Heart left ventricle (tissue), 16 donors: ENCODE data around the gene CMA1. TPM values are rescaled to one million over a fixed set of nuclear protein-coding genes. Genes with fewer than 3 reads are reported as not detected.
"Not testable (repeated sequence)": the region's sequence is repeated elsewhere in the genome, so short reads cannot be mapped to it uniquely, and the experiment has no call there.

Experiments used
- ATAC-seq, 4 donors: fragments of 200-7000 bp; cut with Tn5 transposase; one replicate each; pipeline ENCODE4 v1.9.1; 2020 to 2022; ENCODE audit warnings: moderate library complexity in 4 of 4, mild to moderate bottlenecking in 3 of 4, moderate number of reproducible peaks in 1 of 4
- DNase-seq, 5 donors: peaks; one replicate each; pipeline ENCODE4 v3.0.0-alpha.2; 2020
- H3K27ac ChIP-seq, 12 donors: fragments of 200-600 bp; sonication (generic) in 4 of 12; one replicate each; pipeline versions ENCODE4 v1.5.0 to v1.8.0; 2016 to 2022; ENCODE audit warnings: mild to moderate bottlenecking in 2 of 12
- H3K27me3 ChIP-seq, 9 donors: fragments of 200-600 bp; sonication (generic) in 2 of 9; one replicate each; pipeline versions ENCODE4 v1.5.1 to v1.8.0; 2016 to 2022; ENCODE audit warnings: mild to moderate bottlenecking in 3 of 9
- H3K36me3 ChIP-seq, 9 donors: fragments of 200-600 bp; sonication (generic) in 2 of 9; one replicate each; pipeline versions ENCODE4 v1.5.0 to v1.8.0; 2018 to 2022; ENCODE audit warnings: mild to moderate bottlenecking in 2 of 9
- H3K4me1 ChIP-seq, 12 donors: fragments of 200-600 bp; sonication (generic) in 4 of 12; one replicate each; pipeline versions ENCODE4 v1.5.0 to v1.8.0; 2016 to 2022; ENCODE audit warnings: mild to moderate bottlenecking in 3 of 12
- H3K4me3 ChIP-seq, 12 donors: fragments of 200-600 bp; sonication (generic) in 4 of 12; one replicate each; pipeline versions ENCODE4 v1.5.0 to v1.8.0; 2017 to 2022; ENCODE audit warnings: mild to moderate bottlenecking in 9 of 12, moderate library complexity in 4 of 12
- H3K9me3 ChIP-seq, 12 donors: fragments of 200-600 bp; sonication (generic) in 4 of 12; one replicate each; pipeline versions ENCODE4 v1.5.0 to v1.8.0; 2016 to 2022; ENCODE audit warnings: mild to moderate bottlenecking in 1 of 12
- CTCF ChIP-seq, 12 donors: fragments of 200-600 bp; sonication (generic) in 4 of 12; IDR thresholded peaks; one replicate each; pipeline versions ENCODE4 v1.5.0 to v1.8.0; 2018 to 2022; ENCODE audit warnings: antibody characterized with exemption in 12 of 12, mild to moderate bottlenecking in 5 of 12
- POLR2A ChIP-seq, 2 donors: fragments of 450-650 bp; IDR thresholded peaks; one replicate each; pipeline ENCODE4 v1.6.1; 2017; ENCODE audit warnings: antibody characterized with exemption in 2 of 2, mild to moderate bottlenecking in 2 of 2, moderate library complexity in 2 of 2
- WGBS, 4 donors: extraction: QIAGEN DNeasy Blood & Tissue Kit in 2 of 4; methylation state at CpG; one replicate each; pipeline versions ENCODE4 v1.1.5 to v1.1.7; 2013 to 2018; 5-methylcytosine and 5-hydroxymethylcytosine counted together
- intact Hi-C, 10 donors: fragments of 100-400 bp; cut with DNase I; formaldehyde crosslinking; loops; one replicate each; pipeline versions ENCODE4 v1.11.1 to v1.14.2; 2022
- polyA plus RNA-seq, 2 donors: library from polyadenylated mRNA; stranded (reverse); fragments of 200-250 nt; gene quantifications; one replicate each; pipeline ENCODE4 v1.2.3, GENCODE V29; 2013
- total RNA-seq, 9 donors: library from RNA; depleted of rRNA in 2 of 9; stranded (reverse); fragments of >200 nt in 2 of 9; fragmentation: NEBNext Ultra II Directional in 3 of 9; extraction: Animal tissue kit (Norgen Biotek cat#: 25700) in 3 of 9; gene quantifications; one replicate each; pipeline versions ENCODE4 v1.1.0 to v1.2.4, GENCODE V29; 2016 to 2023
- donor health status: ischemic (EF 13 %, LVEDD 7.1; RV severe dilation, severe dysfunction).
- donor health status: healthy with polysubstance abuse.
- donor health status: DM: no; HTN: yes; CAD: no.
- donor health status: DM: no; HTN: no; CAD: no.
- donor health status: ischemic (EF 25% LVEDD 6.9; RV normal size, moderate dysfunction).
- donor health status: ischemic (EF 25% LVEDD 5.7; RV mildly dilated, moderate dysfunction).
- donor health status: healthy.
- donor health status: DM: yes; HTN: yes; CAD: no.
- donor health status: ischemic (EF 35%, LVEDD 5.7; RV mildly dilated, moderate dysfunction).
- donor health status: nonischemic (EF 11% LVEDD 7.7; RV severe dilation, severe dysfunction).
- donor health status: DM: yes; HTN: yes; CAD: no.
- donor health status: PGD.
- donor health status: ischemic (EF 29% LVEDD 5.4; RV normal size, mild dysfunction).
- donor health status: nonischemic (EF 23%, LVEDD 6.1; RV moderate dilation, normal function).

CMA1 gene
- total and polyA plus RNA-seq, 11 donors, result 0.19 to 2.2 (median 0.52) TPM; not detected in 6

- TF ChIP-seq CTCF (IDR thresholded peaks at IDR 0.05), result no peak
- Histone ChIP-seq H3K4me3 (no peak overlapping the region), H3K36me3 (no peaks in the 10 kb centered on the region), H3K27ac (no peak overlapping the region), H3K9me3 (no peaks in the 10 kb centered on the region), H3K4me1 (no peaks in the 10 kb centered on the region), H3K27me3 (peaks cover 0 to 9% (median 0%) of the 10 kb centered on the region in 9 donors)
- DNase-seq, result no peak
- 35 to 46% (median 38%) methylated on average over 1 of the region's 1 CpG for WGBS, 4 donors
- no peak for ATAC-seq
- intact Hi-C loops, result no loop called here
Observed at GRCh38 chr14:24535737-24536136, 27.7 kb upstream of the CMA1 start.

- TF ChIP-seq CTCF (IDR thresholded peaks at IDR 0.05) (no peak), POLR2A (IDR thresholded peaks at IDR 0.05) (no peak)
- ATAC-seq (no peak), DNase-seq (no peak)
- Histone ChIP-seq H3K4me3 (no peak overlapping the region), H3K27me3 (peaks cover 0 to 9% (median 0%) of the 10 kb centered on the region in 9 donors), H3K4me1 (no peaks in the 10 kb centered on the region), H3K27ac (no peak overlapping the region), H3K36me3 (no peaks in the 10 kb centered on the region), H3K9me3 (no peaks in the 10 kb centered on the region)
- intact Hi-C loops, result no loop called here
- 70 to 86% (median 81%) methylated on average over 3 of the region's 3 CpGs for WGBS, 4 donors
Observed at GRCh38 chr14:24534286-24534685, 26.2 kb upstream of the CMA1 start.

GRCh38 chr14:24525877-24526620 is 18.0 kb upstream of the CMA1 start:
- intact Hi-C loops, H3K36me3 ChIP-seq, H3K27ac ChIP-seq, H3K4me1 ChIP-seq, DNase-seq, H3K9me3 ChIP-seq, H3K4me3 ChIP-seq, H3K27me3 ChIP-seq, ATAC-seq: not testable (repeated sequence)
- 72 to 76% (median 73%) methylated on average over 14 to 15 of the region's 15 CpGs for WGBS, 4 donors

GRCh38 chr14:24518851-24519250 is 10.8 kb upstream of the CMA1 start:
- Histone ChIP-seq H3K27ac (no peak overlapping the region), H3K4me3 (no peak overlapping the region), H3K9me3 (peaks cover 0 to 3% (median 0%) of the 10 kb centered on the region in 12 donors), H3K27me3 (no peaks in the 10 kb centered on the region), H3K36me3 (no peaks in the 10 kb centered on the region), H3K4me1 (no peaks in the 10 kb centered on the region)
- 51 to 77% (median 60%) methylated on average over 2 of the region's 2 CpGs for WGBS, 4 donors
- no peak for ATAC-seq
- TF ChIP-seq CTCF (IDR thresholded peaks at IDR 0.05), result no peak
- no peak for TF ChIP-seq POLR2A (IDR thresholded peaks at IDR 0.05)
- DNase-seq, result no peak
- intact Hi-C loops, result no loop called here

- Histone ChIP-seq H3K27ac (no peak overlapping the region), H3K36me3 (no peaks in the 10 kb centered on the region), H3K4me3 (no peak overlapping the region), H3K27me3 (peaks cover 0 to 6% (median 0%) of the 10 kb centered on the region in 9 donors), H3K9me3 (no peaks in the 10 kb centered on the region), H3K4me1 (no peaks in the 10 kb centered on the region)
- no peak for DNase-seq
- TF ChIP-seq CTCF (IDR thresholded peaks at IDR 0.05) (no peak), POLR2A (IDR thresholded peaks at IDR 0.05) (no peak)
- intact Hi-C loops, result no loop called here
- 55 to 83% (median 70%) methylated on average over 1 of the region's 1 CpG for WGBS, 4 donors
- ATAC-seq, result no peak
Observed at GRCh38 chr14:24514209-24514608, 6.1 kb upstream of the CMA1 start.
